GM23338 (cell line): ENCODE results near the gene NIPAL4. TPM values are rescaled to one million over a fixed set of nuclear protein-coding genes. Genes with fewer than 3 reads are reported as not detected.

Experiments
- ATAC-seq: fragments of 200-7000 bp; cut with Tn5 transposase; 3 replicates; pipeline ENCODE4 v1.9.1; 2020
- DNase-seq: peaks from one replicate; pipeline ENCODE4 v3.0.0-alpha.2; 2015; ENCODE audit warnings: low spot score
- H2AFZ ChIP-seq: fragments of 200-600 bp; sonication (generic); 2 replicates; pipeline ENCODE4 v1.8.0; 2016; ENCODE audit warnings: antibody characterized with exemption, mild to moderate bottlenecking, moderate library complexity
- H3F3A ChIP-seq: fragments of 200-600 bp; sonication (generic); replicated peaks from 2 replicates; pipeline ENCODE4 v1.8.0; 2017; ENCODE audit warnings: antibody characterized with exemption, mixed run types, low read depth
- H3K27ac ChIP-seq: fragments of 200-600 bp; sonication (generic); 2 replicates; pipeline ENCODE4 v1.6.1; 2016; ENCODE audit warnings: low read depth
- H3K27me3 ChIP-seq: fragments of 200-600 bp; sonication (generic); 2 replicates; pipeline ENCODE4 v1.8.0; 2016; ENCODE audit warnings: mild to moderate bottlenecking, mixed run types, moderate library complexity; ENCODE audit not compliant: insufficient read depth
- H3K36me3 ChIP-seq: fragments of 200-600 bp; sonication (generic); 2 replicates; pipeline ENCODE4 v1.8.0; 2016; ENCODE audit warnings: mild to moderate bottlenecking; ENCODE audit not compliant: insufficient read depth
- H3K4me1 ChIP-seq: fragments of 200-600 bp; sonication (generic); 2 replicates; pipeline ENCODE4 v1.8.0; 2016; ENCODE audit warnings: mild to moderate bottlenecking, moderate library complexity; ENCODE audit not compliant: insufficient read depth
- H3K4me2 ChIP-seq: fragments of 200-600 bp; sonication (generic); 2 replicates; pipeline ENCODE4 v1.7.1; 2017; ENCODE audit warnings: mixed run types
- H3K4me3 ChIP-seq: fragments of 200-600 bp; sonication (generic); 2 replicates; pipeline ENCODE4 v1.6.1; 2016; ENCODE audit warnings: mixed run types
- H3K79me2 ChIP-seq: fragments of 200-600 bp; sonication (generic); replicated peaks from 2 replicates; pipeline ENCODE4 v1.8.0; 2017; ENCODE audit warnings: mild to moderate bottlenecking; ENCODE audit not compliant: insufficient read depth
- H3K9me2 ChIP-seq: fragments of 200-600 bp; sonication (generic); 2 replicates; pipeline ENCODE4 v1.8.0; 2017; ENCODE audit not compliant: insufficient read depth
- H4K20me1 ChIP-seq: fragments of 200-600 bp; sonication (generic); replicated peaks from 2 replicates; pipeline ENCODE4 v1.8.0; 2017; ENCODE audit warnings: mild to moderate bottlenecking; ENCODE audit not compliant: insufficient read depth
- H3K27ac Mint-ChIP-seq: 2 replicates; pipeline ENCODE4 v1.8.0; 2020; ENCODE audit warnings: inconsistent platforms, mild to moderate bottlenecking, moderate library complexity, mixed read lengths
- H3K27me3 Mint-ChIP-seq: 3 replicates; pipeline ENCODE4 v1.8.0; 2022; ENCODE audit warnings: low read depth, mild to moderate bottlenecking, moderate library complexity, mixed read lengths, inconsistent platforms; ENCODE audit not compliant: insufficient read depth, poor library complexity
- H3K36me3 Mint-ChIP-seq: 3 replicates; pipeline ENCODE4 v1.8.0; 2021; ENCODE audit warnings: low read depth, mild to moderate bottlenecking, inconsistent platforms, moderate library complexity, mixed read lengths
- H3K4me1 Mint-ChIP-seq: 3 replicates; pipeline ENCODE4 v1.8.0; 2020; ENCODE audit warnings: mild to moderate bottlenecking, inconsistent platforms, mixed read lengths
- H3K4me3 Mint-ChIP-seq: 3 replicates; pipeline ENCODE4 v1.8.0; 2021; ENCODE audit warnings: moderate library complexity, mild to moderate bottlenecking, inconsistent platforms, mixed read lengths
- H3K9me3 Mint-ChIP-seq: 3 replicates; pipeline ENCODE4 v1.8.0; 2020; ENCODE audit warnings: moderate library complexity, mild to moderate bottlenecking, inconsistent platforms, mixed read lengths
- CTCF ChIP-seq, 2 experiments: fragments of 200-600 bp in 1 of 2; sonication (generic) in 1 of 2; conservative IDR thresholded peaks; 2 replicates each; pipeline versions ENCODE4 v1.5.1 to v1.6.1; 2016 to 2017; ENCODE audit warnings: antibody characterized with exemption in 2 of 2, low read depth in 2 of 2, mild to moderate bottlenecking in 2 of 2, moderate library complexity in 1 of 2
- ETS1 ChIP-seq: IDR thresholded peaks from 2 replicates; pipeline ENCODE4 v1.6.1; 2016; ENCODE audit warnings: antibody characterized with exemption
- EZH2phosphoT487 ChIP-seq: fragments of 200-600 bp; sonication (generic); IDR thresholded peaks from one replicate; pipeline ENCODE4 v1.8.1; 2018; ENCODE audit warnings: antibody characterized with exemption; ENCODE audit not compliant: unreplicated experiment
- JUNB ChIP-seq: IDR thresholded peaks from one replicate; pipeline ENCODE4 v1.6.1; 2016; ENCODE audit warnings: antibody characterized with exemption; ENCODE audit not compliant: unreplicated experiment
- REST ChIP-seq: IDR thresholded peaks from one replicate; pipeline ENCODE4 v1.6.1; 2018; ENCODE audit warnings: antibody characterized with exemption; ENCODE audit not compliant: unreplicated experiment
- STAT1 ChIP-seq: IDR thresholded peaks from one replicate; pipeline ENCODE4 v1.6.1; 2016; ENCODE audit warnings: antibody characterized with exemption; ENCODE audit not compliant: unreplicated experiment
- ZNF331 ChIP-seq: fragments of 250-450 bp; sonication (Bioruptor Pico); IDR thresholded peaks from 2 replicates; pipeline ENCODE4 v1.5.0; 2020; ENCODE audit warnings: low read depth, mild to moderate bottlenecking, moderate library complexity
- ZNF462 ChIP-seq: fragments of 250-450 bp; sonication (Bioruptor Pico); IDR thresholded peaks from 2 replicates; pipeline ENCODE4 v1.5.0; 2020; ENCODE audit warnings: mild to moderate bottlenecking, moderate library complexity
- polyA plus RNA-seq: library from polyadenylated mRNA; unstranded; fragments of >200 nt; fragmentation: Nextera tagmentation; extraction: Ambion mirVana; gene quantifications from 2 replicates; pipeline ENCODE4 v1.2.1, GENCODE V29; 2016
- total RNA-seq: library from RNA; depleted of rRNA; stranded (reverse); fragments of >200 nt; shearing (Covaris generic); gene quantifications from 2 replicates; pipeline ENCODE4 v1.2.3, GENCODE V29; 2014

Gene NIPAL4
- total and polyA plus RNA-seq, 2 experiments from 2014 or later, result 0.21 TPM; not detected in 1

- TF ChIP-seq ZNF462 (no peak), STAT1 (no peak), CTCF (conservative IDR thresholded peaks at IDR 0.05; ENCODE audit: low read depth in 2 of 2) (no peak)
These were observed 55.0 kb downstream of the NIPAL4 start (continued) for GRCh38 chr5:157514974-157515373.

GRCh38 chr5:157516006-157516405, 56.0 kb downstream of the NIPAL4 start:
- no peak overlapping the region for H2AFZ ChIP-seq
- ATAC-seq (no peak), DNase-seq (no peak)
- H3K36me3 ChIP-seq, result peaks cover 9% of the 10 kb centered on the region; the same call in 1 of the 2 replicates
- H3K27me3 Mint-ChIP-seq, result no peaks in the 10 kb centered on the region
- no peak overlapping the region for H3K4me3 ChIP-seq
- H3K27me3 ChIP-seq, result no peaks in the 10 kb centered on the region
- no peaks in the 10 kb centered on the region for H3K79me2 ChIP-seq
- H3K4me1 ChIP-seq, result no peaks in the 10 kb centered on the region
- H3K4me3 Mint-ChIP-seq, result no peak overlapping the region
- no peak overlapping the region for H3K4me2 ChIP-seq
- H3F3A ChIP-seq, result no peaks in the 10 kb centered on the region
- H3K9me2 ChIP-seq, result peaks cover 10% of the 10 kb centered on the region; the same call in 1 of the 2 replicates
- H3K4me1 Mint-ChIP-seq, result no peaks in the 10 kb centered on the region
- H4K20me1 ChIP-seq, result no peaks in the 10 kb centered on the region
- no peak overlapping the region for H3K27ac ChIP-seq
- no peaks in the 10 kb centered on the region for H3K9me3 Mint-ChIP-seq
- H3K36me3 Mint-ChIP-seq, result 0 out of 3 replicates have a peak, but pooled peaks cover 3% of the 10 kb centered on the region
- H3K27ac Mint-ChIP-seq, result no peak overlapping the region
- TF ChIP-seq REST (no peak), JUNB (no peak), ZNF331 (no peak), STAT1 (no peak), EZH2phosphoT487 (no peak), ETS1 (no peak)
